ENCODE data around the gene COPS2.

- TF ChIP-seq REST (IDR thresholded peaks at IDR 0.05; ENCODE audit: insufficient replicate concordance, low read depth) (no peak), CTCF (IDR thresholded peaks at IDR 0.05; ENCODE audit: insufficient read depth, low read length) (no peak), POLR2AphosphoS5 (IDR thresholded peaks at IDR 0.05; ENCODE audit: low read depth) (no peak), GABPA (IDR thresholded peaks at IDR 0.05; ENCODE audit: low read depth) (no peak)
These were observed 79.5 kb downstream of the COPS2 start for GRCh38 chr15:49075881-49076280.
